SK-N-MC (cell line): ENCODE measurements around the gene PCDHB7.
"Not testable (repeated sequence)": the region's sequence is repeated elsewhere in the genome, so short reads cannot be mapped to it uniquely, and the experiment has no call there.

Source experiments
- DNase-seq: peaks from one replicate; pipeline ENCODE4 v3.0.0-alpha.2; 2011; ENCODE audit warnings: low read depth, low spot score
- H3K27ac ChIP-seq: fragments of 200-600 bp; sonication (generic); 2 replicates; pipeline ENCODE4 v1.5.1; 2016; ENCODE audit warnings: mixed run types
- H3K36me3 ChIP-seq: fragments of 200-600 bp; sonication (generic); 2 replicates; pipeline ENCODE4 v1.6.1; 2017; ENCODE audit warnings: antibody characterized with exemption, low read length, mixed read lengths; ENCODE audit not compliant: insufficient read depth
- H3K4me3 ChIP-seq: fragments of 200-600 bp; sonication (generic); 2 replicates; pipeline ENCODE4 v1.5.1; 2016
- H3K9ac ChIP-seq: fragments of 200-600 bp; sonication (generic); 2 replicates; pipeline ENCODE4 v1.8.0; 2017; ENCODE audit warnings: mixed run types, mixed read lengths; ENCODE audit not compliant: insufficient read length
- H3K9me3 ChIP-seq: fragments of 200-600 bp; sonication (generic); 2 replicates; pipeline ENCODE4 v1.6.1; 2017; ENCODE audit warnings: low read depth, mild to moderate bottlenecking, antibody characterized with exemption, low read length, moderate library complexity, mixed read lengths
- EZH2 ChIP-seq: fragments of 200-600 bp; sonication (generic); IDR thresholded peaks from one replicate; pipeline ENCODE4 v1.6.1; 2017; ENCODE audit warnings: antibody characterized with exemption
- POLR2AphosphoS5 ChIP-seq: IDR thresholded peaks from 2 replicates; pipeline ENCODE4 v1.6.1; 2012; ENCODE audit warnings: mild to moderate bottlenecking, low read depth, low read length, borderline replicate concordance

PCDHB7 gene

GRCh38 chr5:141223112-141223783 lies 50.8 kb downstream of the PCDHB7 start, which contains the start of gene PCDHB14:
Gene PCDHB14 (plus strand): TSS chr5:141223343. CDS start chr5:141223506, 163 bp downstream.
- Histone ChIP-seq H3K36me3 (no peaks in the 10 kb centered on the region), H3K9ac (peak within 1 kb of the TSS; percentile 56), H3K27ac (peak within 1 kb of the TSS; percentile 44; the same call in 1 of the 2 replicates), H3K9me3 (peaks cover 5% of the 10 kb centered on the region; the same call in 1 of the 2 replicates), H3K4me3 (peak within 1 kb of the TSS; percentile 77)
- no peak for TF ChIP-seq EZH2
- peak; percentile 26; the same call in 1 of the 2 replicates for TF ChIP-seq POLR2AphosphoS5
- DNase-seq, result peak; percentile 90

- not testable (repeated sequence) for H3K36me3 ChIP-seq, H3K9ac ChIP-seq, H3K27ac ChIP-seq, DNase-seq, H3K4me3 ChIP-seq, H3K9me3 ChIP-seq
Observed at GRCh38 chr5:141224844-141225243, 52.4 kb downstream of the PCDHB7 start.

GRCh38 chr5:141225421-141225820 lies 53.0 kb downstream of the PCDHB7 start:
- H3K9me3 ChIP-seq, H3K4me3 ChIP-seq, H3K36me3 ChIP-seq, DNase-seq, H3K27ac ChIP-seq, H3K9ac ChIP-seq: not testable (repeated sequence)
